GM23338 (cell line): ENCODE results near the gene HDAC9. TPM values are rescaled to one million over a fixed set of nuclear protein-coding genes. Genes with fewer than 3 reads are reported as not detected.
A peak's percentile ranks its signal among the peaks of the same experiment; 100 is the strongest.

Experiments used
- ATAC-seq: fragments of 200-7000 bp; cut with Tn5 transposase; 3 replicates; pipeline ENCODE4 v1.9.1; 2020
- DNase-seq: peaks from one replicate; pipeline ENCODE4 v3.0.0-alpha.2; 2015; ENCODE audit warnings: low spot score
- H2AFZ ChIP-seq: fragments of 200-600 bp; sonication (generic); 2 replicates; pipeline ENCODE4 v1.8.0; 2016; ENCODE audit warnings: antibody characterized with exemption, mild to moderate bottlenecking, moderate library complexity
- H3F3A ChIP-seq: fragments of 200-600 bp; sonication (generic); replicated peaks from 2 replicates; pipeline ENCODE4 v1.8.0; 2017; ENCODE audit warnings: antibody characterized with exemption, mixed run types, low read depth
- H3K27ac ChIP-seq: fragments of 200-600 bp; sonication (generic); 2 replicates; pipeline ENCODE4 v1.6.1; 2016; ENCODE audit warnings: low read depth
- H3K27me3 ChIP-seq: fragments of 200-600 bp; sonication (generic); 2 replicates; pipeline ENCODE4 v1.8.0; 2016; ENCODE audit warnings: mild to moderate bottlenecking, mixed run types, moderate library complexity; ENCODE audit not compliant: insufficient read depth
- H3K36me3 ChIP-seq: fragments of 200-600 bp; sonication (generic); 2 replicates; pipeline ENCODE4 v1.8.0; 2016; ENCODE audit warnings: mild to moderate bottlenecking; ENCODE audit not compliant: insufficient read depth
- H3K4me1 ChIP-seq: fragments of 200-600 bp; sonication (generic); 2 replicates; pipeline ENCODE4 v1.8.0; 2016; ENCODE audit warnings: mild to moderate bottlenecking, moderate library complexity; ENCODE audit not compliant: insufficient read depth
- H3K4me2 ChIP-seq: fragments of 200-600 bp; sonication (generic); 2 replicates; pipeline ENCODE4 v1.7.1; 2017; ENCODE audit warnings: mixed run types
- H3K4me3 ChIP-seq: fragments of 200-600 bp; sonication (generic); 2 replicates; pipeline ENCODE4 v1.6.1; 2016; ENCODE audit warnings: mixed run types
- H3K79me2 ChIP-seq: fragments of 200-600 bp; sonication (generic); replicated peaks from 2 replicates; pipeline ENCODE4 v1.8.0; 2017; ENCODE audit warnings: mild to moderate bottlenecking; ENCODE audit not compliant: insufficient read depth
- H3K9me2 ChIP-seq: fragments of 200-600 bp; sonication (generic); 2 replicates; pipeline ENCODE4 v1.8.0; 2017; ENCODE audit not compliant: insufficient read depth
- H4K20me1 ChIP-seq: fragments of 200-600 bp; sonication (generic); replicated peaks from 2 replicates; pipeline ENCODE4 v1.8.0; 2017; ENCODE audit warnings: mild to moderate bottlenecking; ENCODE audit not compliant: insufficient read depth
- H3K27ac Mint-ChIP-seq: 2 replicates; pipeline ENCODE4 v1.8.0; 2020; ENCODE audit warnings: inconsistent platforms, mild to moderate bottlenecking, moderate library complexity, mixed read lengths
- H3K27me3 Mint-ChIP-seq: 3 replicates; pipeline ENCODE4 v1.8.0; 2022; ENCODE audit warnings: low read depth, mild to moderate bottlenecking, moderate library complexity, mixed read lengths, inconsistent platforms; ENCODE audit not compliant: insufficient read depth, poor library complexity
- H3K36me3 Mint-ChIP-seq: 3 replicates; pipeline ENCODE4 v1.8.0; 2021; ENCODE audit warnings: low read depth, mild to moderate bottlenecking, inconsistent platforms, moderate library complexity, mixed read lengths
- H3K4me1 Mint-ChIP-seq: 3 replicates; pipeline ENCODE4 v1.8.0; 2020; ENCODE audit warnings: mild to moderate bottlenecking, inconsistent platforms, mixed read lengths
- H3K4me3 Mint-ChIP-seq: 3 replicates; pipeline ENCODE4 v1.8.0; 2021; ENCODE audit warnings: moderate library complexity, mild to moderate bottlenecking, inconsistent platforms, mixed read lengths
- H3K9me3 Mint-ChIP-seq: 3 replicates; pipeline ENCODE4 v1.8.0; 2020; ENCODE audit warnings: moderate library complexity, mild to moderate bottlenecking, inconsistent platforms, mixed read lengths
- EZH2phosphoT487 ChIP-seq: fragments of 200-600 bp; sonication (generic); IDR thresholded peaks from one replicate; pipeline ENCODE4 v1.8.1; 2018; ENCODE audit warnings: antibody characterized with exemption; ENCODE audit not compliant: unreplicated experiment
- POLR2AphosphoS5 ChIP-seq: IDR thresholded peaks from 2 replicates; pipeline ENCODE4 v1.6.1; 2016; ENCODE audit warnings: antibody characterized with exemption, low read depth
- ZNF114 ChIP-seq: fragments of 250-450 bp; sonication (Bioruptor Pico); IDR thresholded peaks from 2 replicates; pipeline ENCODE4 v1.5.0; 2020; ENCODE audit warnings: mild to moderate bottlenecking, moderate library complexity
- polyA plus RNA-seq: library from polyadenylated mRNA; unstranded; fragments of >200 nt; fragmentation: Nextera tagmentation; extraction: Ambion mirVana; gene quantifications from 2 replicates; pipeline ENCODE4 v1.2.1, GENCODE V29; 2016
- total RNA-seq: library from RNA; depleted of rRNA; stranded (reverse); fragments of >200 nt; shearing (Covaris generic); gene quantifications from 2 replicates; pipeline ENCODE4 v1.2.3, GENCODE V29; 2014
- TF ChIP-seq, protein P1 (sequence below): IDR thresholded peaks from one replicate; pipeline ENCODE4 v1.6.1; 2018; ENCODE audit warnings: antibody characterized with exemption; ENCODE audit not compliant: unreplicated experiment
- TF ChIP-seq, protein P2 (sequence below): IDR thresholded peaks from 2 replicates; pipeline ENCODE4 v1.6.1; 2016; ENCODE audit warnings: antibody characterized with exemption
- TF ChIP-seq, protein P3 (sequence below), 2 experiments: fragments of 200-600 bp in 1 of 2; sonication (generic) in 1 of 2; conservative IDR thresholded peaks; 2 replicates each; pipeline versions ENCODE4 v1.5.1 to v1.6.1; 2016 to 2017; ENCODE audit warnings: antibody characterized with exemption in 2 of 2, low read depth in 2 of 2, mild to moderate bottlenecking in 2 of 2, moderate library complexity in 1 of 2

The HDAC9 gene
- total and polyA plus RNA-seq, 2 experiments from 2014 or later, result 8.3 to 18.5 TPM

DNA sequence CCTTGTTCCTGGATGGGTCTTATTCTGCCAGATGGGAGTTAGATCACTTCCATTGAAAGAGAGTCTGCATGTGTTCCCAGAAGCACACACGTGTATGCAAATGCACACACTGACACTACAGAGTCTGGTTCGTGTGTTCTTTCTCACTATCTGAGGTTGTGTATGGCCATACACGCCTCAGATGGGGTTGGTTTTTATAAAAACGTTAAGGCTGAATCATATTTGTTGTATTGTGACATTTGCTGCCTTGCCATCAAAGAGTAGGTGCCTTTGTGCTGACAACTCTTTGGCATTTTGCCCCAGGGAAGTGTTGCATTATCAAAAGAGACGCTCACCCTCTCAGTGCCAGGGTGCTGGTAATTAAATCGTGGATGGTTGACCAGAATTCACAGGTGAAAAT, 37.7 kb upstream of the HDAC9 start:
- no peaks in the 10 kb centered on the region for H3K36me3 Mint-ChIP-seq
- no peak overlapping the region for H3K4me3 Mint-ChIP-seq
- no peak overlapping the region for H3K27ac Mint-ChIP-seq
- DNase-seq, result no peak
- Histone ChIP-seq H3K4me2 (no peak overlapping the region), H4K20me1 (no peaks in the 10 kb centered on the region), H3K4me1 (no peaks in the 10 kb centered on the region), H3K4me3 (no peak overlapping the region), H3K27me3 (no peaks in the 10 kb centered on the region), H3K36me3 (no peaks in the 10 kb centered on the region), H3K27ac (no peak overlapping the region), H3K79me2 (no peaks in the 10 kb centered on the region), H3K9me2 (no peaks in the 10 kb centered on the region), H3F3A (no peaks in the 10 kb centered on the region), H2AFZ (no peak overlapping the region)
- H3K27me3 Mint-ChIP-seq, result no peaks in the 10 kb centered on the region
- peaks cover 4% of the 10 kb centered on the region; the same call in 1 of the 3 replicates for H3K4me1 Mint-ChIP-seq
- no peak for ATAC-seq
- TF ChIP-seq, protein P1, sequence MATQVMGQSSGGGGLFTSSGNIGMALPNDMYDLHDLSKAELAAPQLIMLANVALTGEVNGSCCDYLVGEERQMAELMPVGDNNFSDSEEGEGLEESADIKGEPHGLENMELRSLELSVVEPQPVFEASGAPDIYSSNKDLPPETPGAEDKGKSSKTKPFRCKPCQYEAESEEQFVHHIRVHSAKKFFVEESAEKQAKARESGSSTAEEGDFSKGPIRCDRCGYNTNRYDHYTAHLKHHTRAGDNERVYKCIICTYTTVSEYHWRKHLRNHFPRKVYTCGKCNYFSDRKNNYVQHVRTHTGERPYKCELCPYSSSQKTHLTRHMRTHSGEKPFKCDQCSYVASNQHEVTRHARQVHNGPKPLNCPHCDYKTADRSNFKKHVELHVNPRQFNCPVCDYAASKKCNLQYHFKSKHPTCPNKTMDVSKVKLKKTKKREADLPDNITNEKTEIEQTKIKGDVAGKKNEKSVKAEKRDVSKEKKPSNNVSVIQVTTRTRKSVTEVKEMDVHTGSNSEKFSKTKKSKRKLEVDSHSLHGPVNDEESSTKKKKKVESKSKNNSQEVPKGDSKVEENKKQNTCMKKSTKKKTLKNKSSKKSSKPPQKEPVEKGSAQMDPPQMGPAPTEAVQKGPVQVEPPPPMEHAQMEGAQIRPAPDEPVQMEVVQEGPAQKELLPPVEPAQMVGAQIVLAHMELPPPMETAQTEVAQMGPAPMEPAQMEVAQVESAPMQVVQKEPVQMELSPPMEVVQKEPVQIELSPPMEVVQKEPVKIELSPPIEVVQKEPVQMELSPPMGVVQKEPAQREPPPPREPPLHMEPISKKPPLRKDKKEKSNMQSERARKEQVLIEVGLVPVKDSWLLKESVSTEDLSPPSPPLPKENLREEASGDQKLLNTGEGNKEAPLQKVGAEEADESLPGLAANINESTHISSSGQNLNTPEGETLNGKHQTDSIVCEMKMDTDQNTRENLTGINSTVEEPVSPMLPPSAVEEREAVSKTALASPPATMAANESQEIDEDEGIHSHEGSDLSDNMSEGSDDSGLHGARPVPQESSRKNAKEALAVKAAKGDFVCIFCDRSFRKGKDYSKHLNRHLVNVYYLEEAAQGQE, result no peak
- no peak for TF ChIP-seq ZNF114 (CRISPR knock-in tag)
- no peak for TF ChIP-seq POLR2AphosphoS5
- H3K9me3 Mint-ChIP-seq, result no peaks in the 10 kb centered on the region

DNA sequence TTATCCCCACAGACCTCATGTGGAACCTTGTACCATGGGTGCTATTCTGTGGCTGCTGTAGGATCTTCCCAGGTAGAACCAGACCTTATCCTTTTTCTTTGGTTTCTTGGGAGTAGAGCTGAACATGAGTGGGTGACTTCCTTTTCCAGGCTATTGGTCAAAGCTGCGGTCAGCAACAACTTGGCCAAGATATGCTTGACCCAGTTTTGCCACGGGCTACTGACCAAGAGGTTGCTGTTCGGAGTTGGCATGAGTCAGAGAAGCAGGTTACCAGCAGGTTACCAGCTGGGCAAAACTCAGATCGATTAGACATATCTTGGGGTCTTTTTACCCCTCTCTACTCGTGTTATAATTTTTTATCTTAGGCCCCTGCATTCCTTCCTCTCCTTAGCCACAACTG, 36.7 kb upstream of the HDAC9 start:
- DNase-seq, result no peak
- Histone ChIP-seq H3K4me3 (no peak overlapping the region), H3K79me2 (no peaks in the 10 kb centered on the region), H3K27me3 (no peaks in the 10 kb centered on the region), H3K4me2 (no peak overlapping the region), H3F3A (no peaks in the 10 kb centered on the region), H3K4me1 (no peaks in the 10 kb centered on the region), H2AFZ (0 out of 2 replicates have a peak overlapping the region, but pooled peaks have one; percentile 19), H3K36me3 (no peaks in the 10 kb centered on the region), H4K20me1 (no peaks in the 10 kb centered on the region), H3K27ac (no peak overlapping the region), H3K9me2 (no peaks in the 10 kb centered on the region)
- Mint-ChIP-seq H3K27ac (no peak overlapping the region; the same call in 1 of the 2 replicates), H3K9me3 (no peaks in the 10 kb centered on the region), H3K4me1 (peaks cover 4% of the 10 kb centered on the region; the same call in 1 of the 3 replicates), H3K36me3 (no peaks in the 10 kb centered on the region), H3K4me3 (no peak overlapping the region), H3K27me3 (no peaks in the 10 kb centered on the region)
- TF ChIP-seq, protein P2, sequence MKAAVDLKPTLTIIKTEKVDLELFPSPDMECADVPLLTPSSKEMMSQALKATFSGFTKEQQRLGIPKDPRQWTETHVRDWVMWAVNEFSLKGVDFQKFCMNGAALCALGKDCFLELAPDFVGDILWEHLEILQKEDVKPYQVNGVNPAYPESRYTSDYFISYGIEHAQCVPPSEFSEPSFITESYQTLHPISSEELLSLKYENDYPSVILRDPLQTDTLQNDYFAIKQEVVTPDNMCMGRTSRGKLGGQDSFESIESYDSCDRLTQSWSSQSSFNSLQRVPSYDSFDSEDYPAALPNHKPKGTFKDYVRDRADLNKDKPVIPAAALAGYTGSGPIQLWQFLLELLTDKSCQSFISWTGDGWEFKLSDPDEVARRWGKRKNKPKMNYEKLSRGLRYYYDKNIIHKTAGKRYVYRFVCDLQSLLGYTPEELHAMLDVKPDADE, result no peak
- TF ChIP-seq EZH2phosphoT487, result no peak
- TF ChIP-seq, protein P3, sequence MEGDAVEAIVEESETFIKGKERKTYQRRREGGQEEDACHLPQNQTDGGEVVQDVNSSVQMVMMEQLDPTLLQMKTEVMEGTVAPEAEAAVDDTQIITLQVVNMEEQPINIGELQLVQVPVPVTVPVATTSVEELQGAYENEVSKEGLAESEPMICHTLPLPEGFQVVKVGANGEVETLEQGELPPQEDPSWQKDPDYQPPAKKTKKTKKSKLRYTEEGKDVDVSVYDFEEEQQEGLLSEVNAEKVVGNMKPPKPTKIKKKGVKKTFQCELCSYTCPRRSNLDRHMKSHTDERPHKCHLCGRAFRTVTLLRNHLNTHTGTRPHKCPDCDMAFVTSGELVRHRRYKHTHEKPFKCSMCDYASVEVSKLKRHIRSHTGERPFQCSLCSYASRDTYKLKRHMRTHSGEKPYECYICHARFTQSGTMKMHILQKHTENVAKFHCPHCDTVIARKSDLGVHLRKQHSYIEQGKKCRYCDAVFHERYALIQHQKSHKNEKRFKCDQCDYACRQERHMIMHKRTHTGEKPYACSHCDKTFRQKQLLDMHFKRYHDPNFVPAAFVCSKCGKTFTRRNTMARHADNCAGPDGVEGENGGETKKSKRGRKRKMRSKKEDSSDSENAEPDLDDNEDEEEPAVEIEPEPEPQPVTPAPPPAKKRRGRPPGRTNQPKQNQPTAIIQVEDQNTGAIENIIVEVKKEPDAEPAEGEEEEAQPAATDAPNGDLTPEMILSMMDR (conservative IDR thresholded peaks at IDR 0.05; ENCODE audit: low read depth in 2 of 2), result no peak
- no peak for ATAC-seq
